Kidney (tissue), 14 donors: ENCODE results near the gene VAMP2. TPM values are rescaled to one million over a fixed set of nuclear protein-coding genes. Genes with fewer than 3 reads are reported as not detected.

ENCODE experiments used
- DNase-seq, 5 donors: peaks; one replicate each; pipeline ENCODE4 v3.0.0-alpha.2; 2013 to 2020
- FAIRE-seq: peaks from 2 replicates; lab custom pipeline; 2012; peaks lifted over from hg19 to GRCh38; lab: Jason Lieb, UNC
- H3K27ac ChIP-seq, 2 donors: one replicate each; pipeline ENCODE4 v1.7.0; 2013; ENCODE audit warnings: low read depth in 2 of 2, low read length in 2 of 2, inconsistent platforms in 1 of 2
- H3K27me3 ChIP-seq: one replicate; pipeline ENCODE4 v1.7.1; 2013; ENCODE audit warnings: low read length, inconsistent platforms; ENCODE audit not compliant: control insufficient read depth, insufficient read depth
- H3K36me3 ChIP-seq, 3 donors: one replicate each; pipeline versions ENCODE4 v1.7.0 to v1.7.1; 2013; ENCODE audit warnings: low read length in 3 of 3, control low read depth in 1 of 3, inconsistent platforms in 1 of 3; ENCODE audit not compliant: insufficient read depth in 3 of 3, control insufficient read depth in 2 of 3
- H3K4me1 ChIP-seq, 3 donors: one replicate each; pipeline versions ENCODE4 v1.7.0 to v1.7.1; 2013; ENCODE audit warnings: low read length in 3 of 3, inconsistent platforms in 1 of 3, low read depth in 1 of 3; ENCODE audit not compliant: control insufficient read depth in 2 of 3, insufficient read depth in 2 of 3
- H3K4me3 ChIP-seq, 3 donors: one replicate each; pipeline versions ENCODE4 v1.7.0 to v1.8.1; 2013; ENCODE audit warnings: low read length in 3 of 3, control low read depth in 1 of 3, inconsistent platforms in 1 of 3
- H3K9ac ChIP-seq, 3 donors: one replicate each; pipeline versions ENCODE4 v1.7.0 to v1.7.1; 2013; ENCODE audit warnings: low read length in 3 of 3, control low read depth in 1 of 3, inconsistent platforms in 1 of 3
- H3K9me3 ChIP-seq, 3 donors: one replicate each; pipeline versions ENCODE4 v1.7.0 to v1.7.1; 2013; ENCODE audit warnings: low read length in 3 of 3, control low read depth in 1 of 3, inconsistent platforms in 1 of 3; ENCODE audit not compliant: control insufficient read depth in 2 of 3, insufficient read depth in 1 of 3
- CTCF ChIP-seq: IDR thresholded peaks from 3 replicates; pipeline ENCODE4 v1.5.1; 2012; ENCODE audit warnings: mild to moderate bottlenecking, moderate library complexity, borderline replicate concordance; ENCODE audit not compliant: insufficient read depth; ENCODE audit errors: extremely low read depth
- intact Hi-C: fragments of 100-400 bp; cut with DNase I; formaldehyde crosslinking; loops from one replicate; pipeline ENCODE4 v1.11.1; 2022
- polyA plus RNA-seq: library from polyadenylated mRNA; stranded (reverse); fragments of 350-450 nt; fragmentation: Illumina TruSeq; extraction: RNeasy Lipid Tissue Mini Kit (QIAGEN cat#74804); gene quantifications from one replicate; pipeline ENCODE4 v1.2.3, GENCODE V29; 2014; ENCODE audit warnings: low read depth, low replicate concordance; ENCODE audit not compliant: insufficient read depth
- total RNA-seq: library from RNA; stranded (reverse); fragmentation: NEBNext Ultra II Directional; extraction: Animal tissue kit (Norgen Biotek cat#: 25700); gene quantifications from one replicate; pipeline ENCODE4 v1.2.1, GENCODE V29; 2021
- donor health status: control.
- donor health status: control.
- donor health status: control.
- donor health status: control.
- donor health status: control.
- donor health status: DM: yes; HTN: yes; CAD: no.
- donor health status: Normal renal cell carcinoma (clear cell type).

The VAMP2 gene
- total and polyA plus RNA-seq, 2 donors from 2014 or later: 107 to 124 TPM

- Histone ChIP-seq H3K9ac (no peak overlapping the region), H3K9me3 (no peaks in the 10 kb centered on the region), H3K4me3 (no peak overlapping the region), H3K4me1 (peaks cover 2 to 22% (median 21%) of the 10 kb centered on the region in 3 donors), H3K36me3 (peaks cover 0 to 69% (median 49%) of the 10 kb centered on the region in 3 donors), H3K27ac (peak overlapping the region in 1 of 2 donors; percentile 15), H3K27me3 (no peaks in the 10 kb centered on the region)
- TF ChIP-seq CTCF: no peak
- intact Hi-C loops: no loop called here
- peak in 2 of 5 donors; percentile 46 to 77 for DNase-seq
- no peak for FAIRE-seq
These were observed 13.1 kb downstream of the VAMP2 start for GRCh38 chr17:8149419-8150193.

GRCh38 chr17:8148560-8148959, 14.2 kb downstream of the VAMP2 start:
- peaks cover 0 to 79% (median 58%) of the 10 kb centered on the region in 3 donors for H3K36me3 ChIP-seq
- H3K9ac ChIP-seq: no peak overlapping the region
- peaks cover 2 to 20% (median 16%) of the 10 kb centered on the region in 3 donors for H3K4me1 ChIP-seq
- no peak overlapping the region for H3K27ac ChIP-seq
- no peak overlapping the region for H3K4me3 ChIP-seq
- H3K27me3 ChIP-seq: no peaks in the 10 kb centered on the region
- no peaks in the 10 kb centered on the region for H3K9me3 ChIP-seq
- intact Hi-C loops: no loop called here
- no peak for TF ChIP-seq CTCF
- DNase-seq: peak in 2 of 5 donors; percentile 37 to 72
- no peak for FAIRE-seq

GRCh38 chr17:8147805-8148404, 14.8 kb downstream of the VAMP2 start:
- FAIRE-seq (no peak), DNase-seq (peak in 1 of 5 donors; percentile 57)
- TF ChIP-seq CTCF: no peak
- Histone ChIP-seq H3K9me3 (no peaks in the 10 kb centered on the region), H3K27ac (no peak overlapping the region), H3K9ac (no peak overlapping the region), H3K27me3 (no peaks in the 10 kb centered on the region), H3K4me1 (peaks cover 0 to 14% (median 9%) of the 10 kb centered on the region in 3 donors), H3K4me3 (no peak overlapping the region), H3K36me3 (peaks cover 0 to 76% (median 58%) of the 10 kb centered on the region in 3 donors)
- intact Hi-C loops: no loop called here
